ENCODE measurements around the gene HES4.

GRCh38 chr1:997713-997992 is 2.2 kb downstream of the HES4 start:
- no peak for TF ChIP-seq POLR2A (IDR thresholded peaks at IDR 0.05)
- no peak for TF ChIP-seq CTCF (IDR thresholded peaks at IDR 0.05)
- TF ChIP-seq POLR2AphosphoS5 (IDR thresholded peaks at IDR 0.05): no peak
